T-helper 1 cell treated with Interleukin-12 subunit alpha and Interleukin-12 subunit beta and Interleukin-4 antibody, amounts not matched to agents 30 ng/mL and 1 ng/mL, for 36 hours (primary cell): ENCODE results near the gene PARK7. TPM values are rescaled to one million over a fixed set of nuclear protein-coding genes. Genes with fewer than 3 reads are reported as not detected.
"Not testable (repeated sequence)": the region's sequence is repeated elsewhere in the genome, so short reads cannot be mapped to it uniquely, and the experiment has no call there.

Source experiments
- intact Hi-C: fragments of 100-400 bp; cut with micrococcal nuclease; formaldehyde crosslinking; loops from one replicate; pipeline ENCODE4 v1.15.1; 2024
- total RNA-seq: library from RNA; stranded (reverse); gene quantifications from 2 replicates; pipeline ENCODE4 v1.2.3, GENCODE V29; 2022

PARK7 gene
- 277 and 281 TPM in 2 replicates for total RNA-seq

- intact Hi-C loops: loop anchor here (1.0 to 10.0 kb wide), 6 partner anchors 7 to 1357 kb away; partner anchors contain the start of genes ERRFI1, KLHL21 and PER3
Observed at GRCh38 chr1:7961216-7962013, at the start of gene PARK7. TSS of gene PARK7 (plus strand) at chr1:7961711. CDS start at chr1:7962786, 1,075 bp downstream.

DNA sequence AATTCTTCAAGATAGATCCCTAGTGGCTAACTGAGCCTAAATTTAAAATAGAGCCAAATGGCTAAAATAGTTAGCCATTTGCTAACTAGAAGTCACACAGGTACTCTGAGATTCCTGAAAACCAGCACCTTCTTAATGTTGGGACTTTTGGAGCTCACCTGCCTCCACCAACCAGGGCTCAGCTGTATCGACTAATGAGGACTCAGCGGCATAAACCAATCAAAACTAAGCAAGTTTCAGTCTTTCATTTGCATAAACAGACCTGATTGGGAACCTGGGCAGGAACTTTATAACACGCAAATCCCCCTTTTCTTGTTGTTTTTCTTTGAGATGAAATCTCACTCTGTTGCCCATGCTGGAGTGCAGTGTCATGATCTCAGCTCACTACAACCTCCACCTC is 49.4 kb upstream of the PARK7 start:
- intact Hi-C loops: no loop called here

- intact Hi-C loops: no loop called here
Observed at GRCh38 chr1:7912743-7913557, 48.6 kb upstream of the PARK7 start.

- intact Hi-C loops: no loop called here
Observed at GRCh38 chr1:7915826-7916500, 45.5 kb upstream of the PARK7 start.

GRCh38 chr1:7916501-7916830 is 45.0 kb upstream of the PARK7 start:
- intact Hi-C loops: no loop called here

DNA sequence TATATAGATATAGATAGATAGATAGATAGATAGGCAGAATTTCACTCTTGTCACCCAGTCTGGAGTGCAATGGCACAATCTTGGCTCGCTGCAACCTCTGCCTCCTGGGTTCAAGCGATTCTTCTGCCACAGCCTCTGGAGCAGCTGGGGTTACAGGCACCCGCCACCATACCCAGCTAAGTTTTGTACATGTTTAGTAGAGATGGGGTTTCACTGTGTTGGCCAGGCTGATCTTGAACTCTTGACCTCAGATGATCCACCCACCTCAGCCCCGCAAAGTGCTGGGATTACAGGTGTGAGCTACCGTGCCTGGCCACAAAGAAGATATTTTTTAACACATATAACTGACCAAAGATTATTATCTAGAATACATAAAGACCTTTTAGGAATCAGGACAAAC is 43.5 kb upstream of the PARK7 start:
- intact Hi-C loops: not testable (repeated sequence)

GRCh38 chr1:7919880-7920279 is 41.6 kb upstream of the PARK7 start:
- intact Hi-C loops: loop anchor here (1.0 kb wide), 1 partner anchor 22 kb away; no protein-coding TSS in a partner anchor

DNA sequence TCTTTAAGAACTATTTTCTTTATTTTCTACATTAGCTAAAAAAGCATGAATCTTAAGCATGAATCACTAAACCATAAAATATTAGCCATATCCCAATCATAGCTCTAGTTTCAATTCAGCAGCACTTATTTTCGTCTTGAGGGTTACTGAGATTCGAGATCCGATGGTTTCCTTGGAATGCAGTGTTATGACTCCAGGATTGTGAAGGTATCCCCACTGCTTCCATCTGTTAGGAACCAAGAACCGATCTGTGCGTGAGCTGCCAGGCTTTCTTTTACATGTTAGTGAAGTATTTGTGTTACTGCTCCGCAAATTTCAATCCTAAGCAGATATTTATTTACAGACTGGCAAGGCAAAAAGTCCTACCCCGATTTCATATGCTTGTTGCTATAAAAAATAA is 39.7 kb upstream of the PARK7 start:
- intact Hi-C loops: no loop called here

- intact Hi-C loops: no loop called here
Observed at GRCh38 chr1:7922301-7922700, 39.2 kb upstream of the PARK7 start.

GRCh38 chr1:7927061-7927460 is 34.5 kb upstream of the PARK7 start:
- intact Hi-C loops: not testable (repeated sequence)

DNA sequence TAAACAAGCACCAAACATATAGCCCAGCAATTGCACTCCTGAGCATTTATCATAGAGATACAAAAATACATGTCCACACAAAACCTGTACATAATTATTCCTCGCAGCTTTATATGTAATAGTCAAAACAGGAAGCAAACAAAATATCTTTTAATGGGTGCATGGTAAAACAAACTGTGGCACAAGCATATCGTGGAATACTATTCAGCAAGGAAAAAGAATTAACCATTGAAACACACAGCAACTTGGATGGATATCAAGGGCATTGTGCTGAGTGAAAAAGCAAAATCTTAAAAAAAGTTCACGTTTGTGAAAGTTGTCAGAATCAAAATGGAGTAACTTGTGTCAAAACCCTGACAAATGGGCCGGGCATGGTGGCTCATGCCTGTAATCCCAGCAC is 33.3 kb upstream of the PARK7 start:
- intact Hi-C loops: no loop called here

DNA sequence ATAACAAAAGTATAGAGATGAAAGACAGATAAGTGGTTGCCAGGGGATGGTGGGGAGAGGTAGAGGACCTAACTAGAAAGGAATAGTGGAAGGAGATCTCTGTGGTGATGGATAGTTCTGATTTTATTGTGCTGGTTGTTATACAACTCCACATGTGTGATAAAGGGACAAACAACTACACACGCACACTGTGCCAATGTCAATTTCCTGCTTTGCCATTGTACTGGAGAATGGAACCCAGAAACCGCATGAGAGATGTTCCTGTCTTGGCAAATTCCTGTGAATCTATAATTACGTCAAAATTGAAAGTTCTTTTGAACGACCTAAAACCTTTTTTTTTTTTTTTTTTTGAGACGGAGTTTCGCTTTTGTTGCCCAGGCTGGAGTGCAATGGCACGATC is 31.9 kb upstream of the PARK7 start:
- intact Hi-C loops: no loop called here

GRCh38 chr1:7930645-7931445 is 30.7 kb upstream of the PARK7 start:
- intact Hi-C loops: no loop called here

DNA sequence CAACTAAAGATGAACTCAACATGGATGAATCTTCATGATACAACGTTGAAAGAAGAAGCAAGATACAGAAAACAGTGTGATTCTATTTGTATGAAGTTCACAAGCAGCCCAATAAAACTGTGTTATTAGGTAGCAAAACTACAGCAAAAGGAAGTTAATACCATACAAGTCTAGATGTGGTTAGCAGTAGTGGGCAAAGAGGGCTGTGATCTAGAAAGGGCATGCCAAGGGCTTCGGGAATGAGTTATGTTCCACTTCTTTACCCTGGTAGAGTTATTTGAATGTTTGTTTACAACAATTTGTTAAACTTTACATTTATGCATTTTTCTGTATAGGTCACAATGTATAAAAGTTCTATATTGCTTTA is 30.1 kb upstream of the PARK7 start:
- intact Hi-C loops: no loop called here

DNA sequence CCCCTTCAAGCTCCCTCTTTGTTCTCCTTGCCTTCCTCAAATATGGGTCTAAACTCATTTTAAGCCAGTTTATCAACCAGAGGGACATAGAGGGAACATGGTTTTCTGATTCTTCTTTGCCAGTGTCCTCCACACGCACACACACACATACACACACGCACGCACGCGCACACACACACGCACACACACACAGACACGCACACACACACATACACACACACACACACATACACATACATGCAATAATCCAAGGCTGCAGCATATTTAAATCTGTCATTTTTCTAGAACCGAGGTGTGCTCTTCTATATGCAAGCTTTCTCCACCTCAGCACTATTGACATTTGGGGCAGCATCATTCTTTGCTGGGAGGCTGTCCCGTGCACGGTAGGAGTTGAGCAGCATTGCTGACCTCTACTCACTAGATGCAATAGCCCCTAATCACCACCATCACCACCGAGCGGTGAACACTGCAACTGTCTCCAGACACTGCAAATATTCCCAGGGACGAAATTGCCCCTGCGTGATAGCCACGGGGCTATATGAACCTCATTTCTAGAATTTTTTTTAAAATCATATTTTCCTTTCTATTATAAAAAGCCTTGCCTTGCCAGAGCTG is 28.9 kb upstream of the PARK7 start:
- intact Hi-C loops: no loop called here

GRCh38 chr1:7938070-7938469 is 23.4 kb upstream of the PARK7 start:
- intact Hi-C loops: no loop called here

DNA sequence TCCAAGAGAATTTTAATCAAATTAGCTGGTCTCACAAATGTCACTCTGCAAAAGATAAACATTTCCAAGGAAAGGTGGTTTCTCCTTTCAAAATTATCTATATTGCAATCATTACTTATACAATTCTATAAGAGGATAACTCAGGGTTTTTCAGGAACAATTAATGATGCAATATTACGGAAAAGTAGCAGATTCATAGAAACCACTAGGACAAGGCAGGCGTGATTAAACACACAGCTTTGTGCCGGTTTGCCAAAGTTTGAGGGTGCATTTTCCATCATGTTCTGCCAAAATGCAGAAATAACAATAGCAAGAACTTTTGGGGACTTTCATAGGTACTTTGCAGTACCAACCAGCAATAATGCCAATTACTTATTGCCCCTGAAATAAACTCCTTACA is 21.5 kb upstream of the PARK7 start:
- intact Hi-C loops: loop anchor here (1.0 kb wide), 1 partner anchor 9 kb away; no protein-coding TSS in a partner anchor

DNA sequence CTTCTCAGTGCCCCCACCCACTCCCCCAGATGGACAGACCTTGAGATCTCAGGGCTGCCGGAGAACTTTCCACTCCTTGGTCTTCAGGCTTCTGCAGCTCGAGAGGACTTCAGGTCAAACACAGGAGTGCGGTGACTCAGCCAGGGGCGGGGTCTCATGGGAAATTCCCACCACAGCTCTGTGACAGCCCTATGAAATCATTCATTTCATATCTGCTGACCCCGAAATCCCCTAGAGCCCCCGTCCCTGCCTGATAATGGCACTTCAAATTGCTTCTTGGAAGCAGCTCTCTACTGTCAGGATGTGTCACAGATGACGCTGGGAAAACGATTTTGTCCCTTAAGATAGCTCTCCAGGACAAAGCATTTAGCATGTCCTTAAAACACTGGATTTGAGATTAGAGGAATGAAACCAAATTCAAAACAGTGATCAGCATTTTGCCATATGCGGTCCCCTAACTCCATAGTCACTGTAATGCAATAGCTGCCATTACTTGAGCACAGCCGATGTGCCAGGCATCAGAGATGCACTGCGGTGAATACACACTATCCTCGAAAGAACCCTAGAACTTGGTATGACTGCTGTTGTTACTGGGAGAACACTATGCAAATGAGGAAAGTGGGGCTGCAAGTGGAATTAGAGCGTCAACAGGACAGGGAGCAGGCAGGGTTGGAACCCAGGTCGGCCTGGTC is 20.6 kb upstream of the PARK7 start, which contains the start of gene TNFRSF9:
Gene TNFRSF9 (minus strand): TSS at position 95 of the 692 bp plus-strand sequence. CDS start 845 bp downstream, outside the sequence.
- intact Hi-C loops: loop anchor here (1.0 kb wide), 1 partner anchor 8 kb away; no protein-coding TSS in a partner anchor

DNA sequence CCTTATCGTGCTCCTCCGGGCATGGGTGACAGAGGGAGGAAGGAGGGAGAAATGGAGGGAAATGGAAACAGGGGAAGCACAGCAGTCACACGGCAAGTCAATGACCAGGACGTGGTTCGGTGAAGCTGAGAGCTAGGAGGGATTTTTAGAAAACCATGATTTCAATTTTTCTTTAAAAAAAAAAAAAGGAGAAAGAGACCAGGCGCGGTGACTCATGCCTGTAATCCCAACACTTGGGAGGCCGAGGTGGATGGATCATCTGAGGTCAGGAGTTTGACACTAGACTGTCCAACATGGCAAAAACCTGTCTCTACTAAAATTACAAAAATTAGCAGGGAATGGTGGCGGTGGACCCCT is 20.1 kb upstream of the PARK7 start:
- intact Hi-C loops: no loop called here
